ENCODE measurements around the gene ABHD6. TPM values are rescaled to one million over a fixed set of nuclear protein-coding genes. Genes with fewer than 3 reads are reported as not detected.

The ABHD6 gene
- total and polyA plus RNA-seq, 8 donors, result 4.3 to 22.8 (median 8.0) TPM

GRCh38 chr3:58234516-58234931 lies 3.1 kb upstream of the ABHD6 start:
- H3K27ac ChIP-seq, result no peak overlapping the region
- peaks cover 4 to 22% (median 21%) of the 10 kb centered on the region in 4 donors for H3K4me1 ChIP-seq
- H3K27me3 ChIP-seq, result no peaks in the 10 kb centered on the region
- H3K9me3 ChIP-seq, result no peaks in the 10 kb centered on the region
- no peak for DNase-seq
- TF ChIP-seq POLR2AphosphoS5 (IDR thresholded peaks at IDR 0.05) (no peak), POLR2A (IDR thresholded peaks at IDR 0.05) (no peak), CTCF (IDR thresholded peaks at IDR 0.05) (no peak), EP300 (IDR thresholded peaks at IDR 0.05) (no peak)
- intact Hi-C loops (cut with DNase I; ENCODE audit: low total_unique reads), result loop anchor here (10.0 kb wide), 1 partner anchor 60 kb away; no protein-coding TSS in a partner anchor
- WGBS, 5 donors, result 35 to 46% (median 39%) methylated on average over 4 of the region's 4 CpGs
- no peak overlapping the region for H3K4me3 ChIP-seq
- H3K36me3 ChIP-seq, result no peaks in the 10 kb centered on the region

GRCh38 chr3:58235970-58236369 lies 1.6 kb upstream of the ABHD6 start:
- H3K36me3 ChIP-seq, result no peaks in the 10 kb centered on the region
- TF ChIP-seq POLR2A (IDR thresholded peaks at IDR 0.05) (no peak), CTCF (IDR thresholded peaks at IDR 0.05) (no peak), EP300 (IDR thresholded peaks at IDR 0.05) (no peak), POLR2AphosphoS5 (IDR thresholded peaks at IDR 0.05) (no peak)
- no peaks in the 10 kb centered on the region for H3K27me3 ChIP-seq
- no peak overlapping the region for H3K4me3 ChIP-seq
- peaks cover 4 to 23% (median 21%) of the 10 kb centered on the region in 4 donors for H3K4me1 ChIP-seq
- no peak overlapping the region for H3K27ac ChIP-seq
- 74 to 80% (median 76%) methylated on average over 4 of the region's 4 CpGs for WGBS, 5 donors
- no peaks in the 10 kb centered on the region for H3K9me3 ChIP-seq
- intact Hi-C loops (cut with DNase I; ENCODE audit: low total_unique reads), result loop anchor here (10.0 kb wide), 1 partner anchor 59 kb away; no protein-coding TSS in a partner anchor
- no peak for DNase-seq

- intact Hi-C loops (cut with DNase I; ENCODE audit: low total_unique reads), result loop anchor here (10.0 kb wide), 1 partner anchor 58 kb away; no protein-coding TSS in a partner anchor
- Histone ChIP-seq H3K27me3 (no peaks in the 10 kb centered on the region), H3K4me1 (peaks cover 4 to 30% (median 26%) of the 10 kb centered on the region in 4 donors), H3K4me3 (peak overlapping the region; percentile 78 to 86 (median 85)), H3K27ac (peak overlapping the region; percentile 67 to 93 (median 85)), H3K9me3 (no peaks in the 10 kb centered on the region), H3K36me3 (no peaks in the 10 kb centered on the region)
- DNase-seq, result no peak
- TF ChIP-seq POLR2A (IDR thresholded peaks at IDR 0.05) (no peak), CTCF (IDR thresholded peaks at IDR 0.05) (no peak), EP300 (IDR thresholded peaks at IDR 0.05) (no peak), POLR2AphosphoS5 (IDR thresholded peaks at IDR 0.05) (no peak)
- 16 to 20% (median 18%) methylated on average over 18 to 24 of the region's 24 CpGs for WGBS, 5 donors
Observed at GRCh38 chr3:58236527-58237237, 910 bp upstream of the ABHD6 start.

GRCh38 chr3:58237941-58238681 lies 519 bp downstream of the ABHD6 start:
- TF ChIP-seq POLR2A (IDR thresholded peaks at IDR 0.05), result no peak
- no peak for TF ChIP-seq EP300 (IDR thresholded peaks at IDR 0.05)
- TF ChIP-seq CTCF (IDR thresholded peaks at IDR 0.05), result no peak
- no peak for TF ChIP-seq POLR2AphosphoS5 (IDR thresholded peaks at IDR 0.05)
- WGBS, 5 donors, result 0 to 2% (median 1%) methylated on average over 31 to 53 of the region's 53 CpGs
- no peaks in the 10 kb centered on the region for H3K9me3 ChIP-seq
- H3K4me1 ChIP-seq, result peaks cover 4 to 41% (median 27%) of the 10 kb centered on the region in 4 donors
- DNase-seq, result peak; percentile 62 to 73
- H3K27ac ChIP-seq, result peak overlapping the region; percentile 85 to 94 (median 90)
- no peaks in the 10 kb centered on the region for H3K27me3 ChIP-seq
- no peaks in the 10 kb centered on the region for H3K36me3 ChIP-seq
- H3K4me3 ChIP-seq, result peak overlapping the region; percentile 78 to 86 (median 85)
- intact Hi-C loops (cut with DNase I; ENCODE audit: low total_unique reads), result loop anchor here (10.0 kb wide), 1 partner anchor 57 kb away; no protein-coding TSS in a partner anchor
